ENCODE measurements around the gene SGO1.

SGO1 gene

GRCh38 chr3:20130106-20130505 lies 55.9 kb downstream of the SGO1 start:
- Histone ChIP-seq H3K27ac (ENCODE audit: low read length) (no peak overlapping the region), H3K27me3 (ENCODE audit: control insufficient read depth, insufficient read depth, low read length) (no peaks in the 10 kb centered on the region), H3K4me1 (ENCODE audit: control insufficient read depth, low read depth, low read length) (no peaks in the 10 kb centered on the region), H3K9me3 (ENCODE audit: control insufficient read depth, low read depth, low read length) (no peaks in the 10 kb centered on the region), H3K36me3 (ENCODE audit: control insufficient read depth, low read depth, low read length) (no peaks in the 10 kb centered on the region), H3K9ac (ENCODE audit: low read length) (no peak overlapping the region), H3K4me3 (ENCODE audit: low read length) (no peak overlapping the region)

GRCh38 chr3:20128358-20128757 lies 57.6 kb downstream of the SGO1 start:
- no peak overlapping the region for H3K27ac ChIP-seq (ENCODE audit: low read length)
- H3K4me3 ChIP-seq (ENCODE audit: low read length): no peak overlapping the region
- H3K27me3 ChIP-seq (ENCODE audit: control insufficient read depth, insufficient read depth, low read length): no peaks in the 10 kb centered on the region
- no peaks in the 10 kb centered on the region for H3K36me3 ChIP-seq (ENCODE audit: control insufficient read depth, low read depth, low read length)
- no peak overlapping the region for H3K9ac ChIP-seq (ENCODE audit: low read length)
- H3K9me3 ChIP-seq (ENCODE audit: control insufficient read depth, low read depth, low read length): no peaks in the 10 kb centered on the region
- no peaks in the 10 kb centered on the region for H3K4me1 ChIP-seq (ENCODE audit: control insufficient read depth, low read depth, low read length)

- Histone ChIP-seq H3K27me3 (ENCODE audit: control insufficient read depth, insufficient read depth, low read length) (no peaks in the 10 kb centered on the region), H3K4me3 (ENCODE audit: low read length) (no peak overlapping the region), H3K4me1 (ENCODE audit: control insufficient read depth, low read depth, low read length) (no peaks in the 10 kb centered on the region), H3K27ac (ENCODE audit: low read length) (no peak overlapping the region), H3K9me3 (ENCODE audit: control insufficient read depth, low read depth, low read length) (no peaks in the 10 kb centered on the region), H3K36me3 (ENCODE audit: control insufficient read depth, low read depth, low read length) (no peaks in the 10 kb centered on the region), H3K9ac (ENCODE audit: low read length) (no peak overlapping the region)
These were observed 60.1 kb downstream of the SGO1 start for GRCh38 chr3:20125897-20126296.

- H3K27ac ChIP-seq (ENCODE audit: low read length): no peak overlapping the region
- H3K4me3 ChIP-seq (ENCODE audit: low read length): no peak overlapping the region
- no peaks in the 10 kb centered on the region for H3K4me1 ChIP-seq (ENCODE audit: control insufficient read depth, low read depth, low read length)
- H3K9me3 ChIP-seq (ENCODE audit: control insufficient read depth, low read depth, low read length): no peaks in the 10 kb centered on the region
- H3K9ac ChIP-seq (ENCODE audit: low read length): no peak overlapping the region
- no peaks in the 10 kb centered on the region for H3K36me3 ChIP-seq (ENCODE audit: control insufficient read depth, low read depth, low read length)
- no peaks in the 10 kb centered on the region for H3K27me3 ChIP-seq (ENCODE audit: control insufficient read depth, insufficient read depth, low read length)
These were observed 60.7 kb downstream of the SGO1 start for GRCh38 chr3:20125289-20125688.

- H3K27me3 ChIP-seq (ENCODE audit: control insufficient read depth, insufficient read depth, low read length): no peaks in the 10 kb centered on the region
- no peak overlapping the region for H3K9ac ChIP-seq (ENCODE audit: low read length)
- no peaks in the 10 kb centered on the region for H3K9me3 ChIP-seq (ENCODE audit: control insufficient read depth, low read depth, low read length)
- no peaks in the 10 kb centered on the region for H3K4me1 ChIP-seq (ENCODE audit: control insufficient read depth, low read depth, low read length)
- no peak overlapping the region for H3K4me3 ChIP-seq (ENCODE audit: low read length)
- no peak overlapping the region for H3K27ac ChIP-seq (ENCODE audit: low read length)
- no peaks in the 10 kb centered on the region for H3K36me3 ChIP-seq (ENCODE audit: control insufficient read depth, low read depth, low read length)
These were observed 62.8 kb downstream of the SGO1 start for GRCh38 chr3:20123131-20123652.

GRCh38 chr3:20121088-20121487 lies 64.9 kb downstream of the SGO1 start:
- H3K27ac ChIP-seq (ENCODE audit: low read length): no peak overlapping the region
- H3K4me1 ChIP-seq (ENCODE audit: control insufficient read depth, low read depth, low read length): no peaks in the 10 kb centered on the region
- no peak overlapping the region for H3K9ac ChIP-seq (ENCODE audit: low read length)
- H3K36me3 ChIP-seq (ENCODE audit: control insufficient read depth, low read depth, low read length): no peaks in the 10 kb centered on the region
- H3K9me3 ChIP-seq (ENCODE audit: control insufficient read depth, low read depth, low read length): no peaks in the 10 kb centered on the region
- H3K4me3 ChIP-seq (ENCODE audit: low read length): no peak overlapping the region
- no peaks in the 10 kb centered on the region for H3K27me3 ChIP-seq (ENCODE audit: control insufficient read depth, insufficient read depth, low read length)
